Liver (tissue), 9 donors: ENCODE results near the gene KRT1. TPM values are rescaled to one million over a fixed set of nuclear protein-coding genes. Genes with fewer than 3 reads are reported as not detected.

Source experiments
- DNase-seq: peaks from one replicate; pipeline ENCODE4 v3.0.0-alpha.2; 2017; ENCODE audit warnings: low spot score
- H3K27ac ChIP-seq, 2 donors: one replicate each; pipeline ENCODE4 v1.7.0; 2013; ENCODE audit warnings: inconsistent platforms in 2 of 2, low read length in 2 of 2, control low read depth in 1 of 2, low read depth in 1 of 2, mild to moderate bottlenecking in 1 of 2
- H3K27me3 ChIP-seq, 4 donors: one replicate each; pipeline versions ENCODE4 v1.6.1 to v1.7.0; 2013; ENCODE audit warnings: low read length in 3 of 4, inconsistent platforms in 1 of 4, mild to moderate bottlenecking in 1 of 4, moderate library complexity in 1 of 4; ENCODE audit not compliant: control insufficient read depth in 4 of 4, insufficient read depth in 4 of 4
- H3K36me3 ChIP-seq, 4 donors: one replicate each; pipeline versions ENCODE4 v1.6.1 to v1.7.0; 2013; ENCODE audit warnings: low read length in 3 of 4, mild to moderate bottlenecking in 3 of 4, low read depth in 1 of 4, moderate library complexity in 1 of 4; ENCODE audit not compliant: control insufficient read depth in 4 of 4, insufficient read depth in 3 of 4
- H3K4me1 ChIP-seq, 4 donors: one replicate each; pipeline versions ENCODE4 v1.6.1 to v1.7.0; 2013; ENCODE audit warnings: low read length in 3 of 4, mild to moderate bottlenecking in 3 of 4, moderate library complexity in 1 of 4; ENCODE audit not compliant: control insufficient read depth in 4 of 4, insufficient read depth in 4 of 4
- H3K4me3 ChIP-seq, 3 donors: one replicate each; pipeline versions ENCODE4 v1.6.1 to v1.7.0; 2013; ENCODE audit warnings: low read length in 3 of 3, control low read depth in 1 of 3, low read depth in 1 of 3, mild to moderate bottlenecking in 1 of 3
- H3K9ac ChIP-seq, 2 donors: one replicate each; pipeline ENCODE4 v1.7.0; 2013; ENCODE audit warnings: low read length in 2 of 2, mild to moderate bottlenecking in 2 of 2, moderate library complexity in 2 of 2, control low read depth in 1 of 2, low read depth in 1 of 2
- H3K9me3 ChIP-seq, 4 donors: one replicate each; pipeline versions ENCODE4 v1.6.1 to v1.7.0; 2013; ENCODE audit warnings: low read length in 3 of 4; ENCODE audit not compliant: control insufficient read depth in 4 of 4
- CTCF ChIP-seq: fragments of 150-350 bp; IDR thresholded peaks from 2 replicates; pipeline ENCODE4 v1.5.1; 2017; ENCODE audit warnings: improper control_type of control experiment, low read depth, low read length; ENCODE audit not compliant: missing input control
- EGR1 ChIP-seq, 2 donors: IDR thresholded peaks; 2 replicates each; pipeline ENCODE4 v1.6.1; 2016 to 2018; ENCODE audit warnings: antibody characterized with exemption in 2 of 2, low read depth in 2 of 2
- FOXA1 ChIP-seq: IDR thresholded peaks from 2 replicates; pipeline ENCODE4 v1.6.1; 2016; ENCODE audit warnings: antibody characterized with exemption
- FOXA2 ChIP-seq: IDR thresholded peaks from 2 replicates; pipeline ENCODE4 v1.6.1; 2016; ENCODE audit warnings: antibody characterized with exemption
- GABPA ChIP-seq, 2 donors: IDR thresholded peaks in 1 of 2; conservative IDR thresholded peaks in 1 of 2; 2 replicates each; pipeline ENCODE4 v1.6.1; 2016; ENCODE audit warnings: antibody characterized with exemption in 2 of 2, mild to moderate bottlenecking in 1 of 2, moderate library complexity in 1 of 2
- HNF4A ChIP-seq, 2 donors: conservative IDR thresholded peaks; 2 replicates each; pipeline ENCODE4 v1.6.1; 2016; ENCODE audit warnings: antibody characterized with exemption in 2 of 2, mild to moderate bottlenecking in 2 of 2
- HNF4G ChIP-seq: IDR thresholded peaks from 2 replicates; pipeline ENCODE4 v1.6.1; 2016; ENCODE audit warnings: antibody characterized with exemption
- JUND ChIP-seq, 2 donors: IDR thresholded peaks; 2 replicates each; pipeline ENCODE4 v1.6.1; 2016; ENCODE audit warnings: antibody characterized with exemption in 2 of 2
- MAX ChIP-seq: IDR thresholded peaks from 2 replicates; pipeline ENCODE4 v1.6.1; 2016; ENCODE audit warnings: antibody characterized with exemption
- NR2F2 ChIP-seq: IDR thresholded peaks from 2 replicates; pipeline ENCODE4 v1.6.1; 2016; ENCODE audit warnings: antibody characterized with exemption
- RAD21 ChIP-seq, 2 donors: IDR thresholded peaks; 2 replicates each; pipeline ENCODE4 v1.6.1; 2016; ENCODE audit warnings: antibody characterized with exemption in 2 of 2, mild to moderate bottlenecking in 2 of 2
- RXRA ChIP-seq, 2 donors: IDR thresholded peaks; 2 replicates each; pipeline ENCODE4 v1.6.1; 2017 to 2018; ENCODE audit warnings: antibody characterized with exemption in 2 of 2, mild to moderate bottlenecking in 1 of 2
- SP1 ChIP-seq: IDR thresholded peaks from 2 replicates; pipeline ENCODE4 v1.6.1; 2018; ENCODE audit warnings: antibody characterized with exemption, mild to moderate bottlenecking
- TAF1 ChIP-seq: conservative IDR thresholded peaks from 2 replicates; pipeline ENCODE4 v1.6.1; 2016; ENCODE audit warnings: antibody characterized with exemption, mild to moderate bottlenecking
- YY1 ChIP-seq: IDR thresholded peaks from 2 replicates; pipeline ENCODE4 v1.6.1; 2016; ENCODE audit warnings: antibody characterized with exemption, mild to moderate bottlenecking
- ZBTB33 ChIP-seq: IDR thresholded peaks from 2 replicates; pipeline ENCODE4 v1.6.1; 2016; ENCODE audit warnings: antibody characterized with exemption
- WGBS: extraction: QIAGEN DNeasy Blood & Tissue Kit; methylation state at CpG from one replicate; pipeline ENCODE4 v1.1.7; 2013; 5-methylcytosine and 5-hydroxymethylcytosine counted together
- polyA plus RNA-seq, 2 donors: library from polyadenylated mRNA; stranded (reverse) in 1 of 2; unstranded in 1 of 2; fragments of 200-250 nt in 1 of 2; fragments of >200 nt in 1 of 2; fragmentation: Nextera tagmentation in 1 of 2; extraction: Ambion mirVana in 1 of 2; gene quantifications; one replicate each; pipeline versions ENCODE4 v1.2.1 to v1.2.3, GENCODE V29; 2013 to 2015
- total RNA-seq, 2 donors: library from RNA; depleted of rRNA; stranded (reverse); fragments of >200 nt; gene quantifications; one replicate each; pipeline ENCODE4 v1.2.3, GENCODE V29; 2014
- TF ChIP-seq, protein P1 (sequence below): IDR thresholded peaks from 2 replicates; pipeline ENCODE4 v1.6.1; 2016; ENCODE audit warnings: antibody characterized with exemption, mild to moderate bottlenecking
- TF ChIP-seq, protein P2 (sequence below): IDR thresholded peaks from 2 replicates; pipeline ENCODE4 v1.6.1; 2016; ENCODE audit warnings: antibody characterized with exemption
- donor health status: healthy.
- donor health status: healthy.
- donor health status: healthy.
- donor health status: healthy.
- donor health status: healthy.

The KRT1 gene
- total and polyA plus RNA-seq, 4 donors = 0.14 to 2.7 TPM; not detected in 2

- Histone ChIP-seq H3K9ac (no peak overlapping the region), H3K36me3 (no peaks in the 10 kb centered on the region), H3K27ac (no peak overlapping the region), H3K27me3 (peaks cover 0 to 10% (median 6%) of the 10 kb centered on the region in 4 donors), H3K9me3 (no peaks in the 10 kb centered on the region), H3K4me3 (no peak overlapping the region), H3K4me1 (peaks cover 0 to 5% (median 4%) of the 10 kb centered on the region in 4 donors)
- WGBS = 72% methylated on average over 2 of the region's 2 CpGs
- DNase-seq = no peak
- no peak for TF ChIP-seq HNF4A (conservative IDR thresholded peaks at IDR 0.05)
- TF ChIP-seq YY1 = no peak
- no peak for TF ChIP-seq EGR1 (IDR thresholded peaks at IDR 0.05; ENCODE audit: low read depth in 2 of 2)
- TF ChIP-seq SP1 = no peak
- no peak for TF ChIP-seq FOXA2
- TF ChIP-seq MAX = no peak
- TF ChIP-seq TAF1 = no peak
- TF ChIP-seq FOXA1 = no peak
- TF ChIP-seq, protein P1, sequence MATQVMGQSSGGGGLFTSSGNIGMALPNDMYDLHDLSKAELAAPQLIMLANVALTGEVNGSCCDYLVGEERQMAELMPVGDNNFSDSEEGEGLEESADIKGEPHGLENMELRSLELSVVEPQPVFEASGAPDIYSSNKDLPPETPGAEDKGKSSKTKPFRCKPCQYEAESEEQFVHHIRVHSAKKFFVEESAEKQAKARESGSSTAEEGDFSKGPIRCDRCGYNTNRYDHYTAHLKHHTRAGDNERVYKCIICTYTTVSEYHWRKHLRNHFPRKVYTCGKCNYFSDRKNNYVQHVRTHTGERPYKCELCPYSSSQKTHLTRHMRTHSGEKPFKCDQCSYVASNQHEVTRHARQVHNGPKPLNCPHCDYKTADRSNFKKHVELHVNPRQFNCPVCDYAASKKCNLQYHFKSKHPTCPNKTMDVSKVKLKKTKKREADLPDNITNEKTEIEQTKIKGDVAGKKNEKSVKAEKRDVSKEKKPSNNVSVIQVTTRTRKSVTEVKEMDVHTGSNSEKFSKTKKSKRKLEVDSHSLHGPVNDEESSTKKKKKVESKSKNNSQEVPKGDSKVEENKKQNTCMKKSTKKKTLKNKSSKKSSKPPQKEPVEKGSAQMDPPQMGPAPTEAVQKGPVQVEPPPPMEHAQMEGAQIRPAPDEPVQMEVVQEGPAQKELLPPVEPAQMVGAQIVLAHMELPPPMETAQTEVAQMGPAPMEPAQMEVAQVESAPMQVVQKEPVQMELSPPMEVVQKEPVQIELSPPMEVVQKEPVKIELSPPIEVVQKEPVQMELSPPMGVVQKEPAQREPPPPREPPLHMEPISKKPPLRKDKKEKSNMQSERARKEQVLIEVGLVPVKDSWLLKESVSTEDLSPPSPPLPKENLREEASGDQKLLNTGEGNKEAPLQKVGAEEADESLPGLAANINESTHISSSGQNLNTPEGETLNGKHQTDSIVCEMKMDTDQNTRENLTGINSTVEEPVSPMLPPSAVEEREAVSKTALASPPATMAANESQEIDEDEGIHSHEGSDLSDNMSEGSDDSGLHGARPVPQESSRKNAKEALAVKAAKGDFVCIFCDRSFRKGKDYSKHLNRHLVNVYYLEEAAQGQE = no peak
- TF ChIP-seq ZBTB33 = no peak
- no peak for TF ChIP-seq RXRA (IDR thresholded peaks at IDR 0.05)
- no peak for TF ChIP-seq NR2F2
- TF ChIP-seq JUND (IDR thresholded peaks at IDR 0.05) = no peak
- no peak for TF ChIP-seq RAD21 (IDR thresholded peaks at IDR 0.05)
- TF ChIP-seq HNF4G = no peak
- no peak for TF ChIP-seq CTCF
- TF ChIP-seq, protein P2, sequence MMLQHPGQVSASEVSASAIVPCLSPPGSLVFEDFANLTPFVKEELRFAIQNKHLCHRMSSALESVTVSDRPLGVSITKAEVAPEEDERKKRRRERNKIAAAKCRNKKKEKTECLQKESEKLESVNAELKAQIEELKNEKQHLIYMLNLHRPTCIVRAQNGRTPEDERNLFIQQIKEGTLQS = no peak
- TF ChIP-seq GABPA (IDR thresholded peaks at IDR 0.05 in 1 of 2, conservative IDR thresholded peaks at IDR 0.05 in 1 of 2) = no peak
These were observed 8.3 kb upstream of the KRT1 start for GRCh38 chr12:52688481-52688880.
